Measurements from ENCODE around the gene PNPO. TPM values are rescaled to one million over a fixed set of nuclear protein-coding genes. Genes with fewer than 3 reads are reported as not detected.

PNPO gene
- total RNA-seq, 2 donors from 2014 or later, result 27.8 to 55.4 TPM

DNA sequence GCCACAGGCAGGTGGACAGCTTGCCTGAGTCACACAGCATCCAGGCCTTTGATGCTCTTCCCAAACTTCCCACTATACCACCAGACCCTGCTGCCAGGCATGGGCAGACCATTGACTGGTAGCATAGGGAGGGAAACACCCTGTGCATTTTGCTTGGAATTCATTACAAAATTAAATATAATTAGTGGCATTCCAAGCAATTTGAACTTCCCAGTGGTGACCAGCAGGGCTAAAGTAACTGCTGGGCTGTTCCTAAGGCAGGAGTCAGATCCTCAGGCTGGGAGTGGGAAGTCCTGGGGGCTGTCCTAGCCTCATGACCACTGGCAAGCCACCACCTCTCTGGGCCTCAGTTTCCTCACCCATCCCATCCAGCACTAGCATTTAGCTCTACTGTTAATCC, 12.5 kb downstream of the PNPO start:
- intact Hi-C loops (cut with DNase I), result no loop called here
- peaks cover 69% of the 10 kb centered on the region for H3K4me1 ChIP-seq
- no peak for DNase-seq

DNA sequence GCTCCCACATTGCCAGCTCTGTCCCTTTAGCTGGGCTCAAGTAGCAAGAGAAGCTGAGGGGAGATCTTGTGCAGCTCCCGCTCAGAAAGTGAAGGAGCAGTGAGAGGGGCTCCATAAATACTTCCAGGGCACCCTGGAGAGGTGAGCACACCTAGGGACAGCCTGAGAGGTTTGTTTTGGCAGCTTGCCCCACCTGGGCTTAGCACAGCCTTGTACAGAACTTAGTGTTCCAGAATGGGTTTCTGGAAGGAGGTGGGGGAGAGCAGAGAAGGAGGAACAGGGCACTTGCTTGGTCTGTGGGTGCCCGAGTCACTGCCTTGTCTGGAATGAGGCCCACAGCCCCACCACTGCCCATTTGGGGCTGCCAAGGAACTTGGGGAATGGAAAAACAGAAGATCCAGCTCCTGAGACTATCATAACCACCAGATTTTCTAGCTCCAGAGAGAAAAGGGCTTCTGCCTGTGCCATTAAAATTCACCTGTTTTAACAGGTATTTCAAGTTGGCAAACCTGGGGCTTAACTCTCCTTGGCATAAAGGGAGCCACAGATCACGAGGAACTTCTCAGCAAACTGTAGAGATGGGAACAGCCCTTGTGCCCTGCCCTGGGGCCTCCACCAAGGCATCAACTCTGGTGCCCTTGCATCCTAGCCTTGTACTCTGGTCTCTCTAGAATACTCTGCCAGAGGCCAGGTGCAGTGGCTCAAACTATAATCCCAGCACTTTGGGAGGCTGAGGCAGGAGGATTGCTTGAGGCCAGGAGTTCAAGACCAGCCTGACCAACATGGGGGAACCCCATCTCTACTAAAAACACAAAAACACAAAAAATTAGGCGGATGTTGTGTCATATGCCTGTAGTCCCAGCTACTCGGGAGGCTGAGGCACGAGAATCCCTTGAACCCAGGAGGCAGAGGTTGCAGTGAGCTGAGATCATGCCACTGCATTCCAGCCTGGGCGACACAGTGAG, 14.4 kb downstream of the PNPO start:
- peak overlapping the region; percentile 89 to 99 (median 96) for H3K27ac ChIP-seq
- ATAC-seq, result peak; percentile 70
- intact Hi-C loops (cut with DNase I), result no loop called here
- WGBS, 2 donors, result 18 to 20% methylated on average over 5 to 7 of the region's 7 CpGs
- no peaks in the 10 kb centered on the region for H3K9me3 ChIP-seq
- peaks cover 69% of the 10 kb centered on the region for H3K4me1 ChIP-seq
- peak; percentile 82 to 91 (median 90) for TF ChIP-seq POLR2A (IDR thresholded peaks at IDR 0.05)
- TF ChIP-seq, protein P1, sequence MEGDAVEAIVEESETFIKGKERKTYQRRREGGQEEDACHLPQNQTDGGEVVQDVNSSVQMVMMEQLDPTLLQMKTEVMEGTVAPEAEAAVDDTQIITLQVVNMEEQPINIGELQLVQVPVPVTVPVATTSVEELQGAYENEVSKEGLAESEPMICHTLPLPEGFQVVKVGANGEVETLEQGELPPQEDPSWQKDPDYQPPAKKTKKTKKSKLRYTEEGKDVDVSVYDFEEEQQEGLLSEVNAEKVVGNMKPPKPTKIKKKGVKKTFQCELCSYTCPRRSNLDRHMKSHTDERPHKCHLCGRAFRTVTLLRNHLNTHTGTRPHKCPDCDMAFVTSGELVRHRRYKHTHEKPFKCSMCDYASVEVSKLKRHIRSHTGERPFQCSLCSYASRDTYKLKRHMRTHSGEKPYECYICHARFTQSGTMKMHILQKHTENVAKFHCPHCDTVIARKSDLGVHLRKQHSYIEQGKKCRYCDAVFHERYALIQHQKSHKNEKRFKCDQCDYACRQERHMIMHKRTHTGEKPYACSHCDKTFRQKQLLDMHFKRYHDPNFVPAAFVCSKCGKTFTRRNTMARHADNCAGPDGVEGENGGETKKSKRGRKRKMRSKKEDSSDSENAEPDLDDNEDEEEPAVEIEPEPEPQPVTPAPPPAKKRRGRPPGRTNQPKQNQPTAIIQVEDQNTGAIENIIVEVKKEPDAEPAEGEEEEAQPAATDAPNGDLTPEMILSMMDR (IDR thresholded peaks at IDR 0.05), result no peak
- no peaks in the 10 kb centered on the region for H3K27me3 ChIP-seq
- peak overlapping the region; percentile 69 to 80 for H3K4me3 ChIP-seq
- peak; percentile 94 to 98 (median 96) for DNase-seq
- peaks cover 4 to 8% of the 10 kb centered on the region in 2 donors for H3K36me3 ChIP-seq (replicated peaks in 1 of 2; ENCODE audit: insufficient read depth in 1 of 2, low read depth in 2 of 2)

More for the DNA sequence above, 12.5 kb downstream of the PNPO start:
- Histone ChIP-seq H3K27ac (peak overlapping the region; percentile 89 to 99 (median 96)), H3K9me3 (no peaks in the 10 kb centered on the region), H3K27me3 (no peaks in the 10 kb centered on the region), H3K4me3 (no peak overlapping the region), H3K36me3 (replicated peaks in 1 of 2; ENCODE audit: insufficient read depth in 1 of 2, low read depth in 2 of 2) (peaks cover 4 to 8% of the 10 kb centered on the region in 2 donors)
- TF ChIP-seq POLR2A (IDR thresholded peaks at IDR 0.05), result no peak
- TF ChIP-seq, protein P1 (IDR thresholded peaks at IDR 0.05), result peak in 4 of 7 experiments; percentile 11 to 45 (median 30)
- ATAC-seq, result no peak

DNA sequence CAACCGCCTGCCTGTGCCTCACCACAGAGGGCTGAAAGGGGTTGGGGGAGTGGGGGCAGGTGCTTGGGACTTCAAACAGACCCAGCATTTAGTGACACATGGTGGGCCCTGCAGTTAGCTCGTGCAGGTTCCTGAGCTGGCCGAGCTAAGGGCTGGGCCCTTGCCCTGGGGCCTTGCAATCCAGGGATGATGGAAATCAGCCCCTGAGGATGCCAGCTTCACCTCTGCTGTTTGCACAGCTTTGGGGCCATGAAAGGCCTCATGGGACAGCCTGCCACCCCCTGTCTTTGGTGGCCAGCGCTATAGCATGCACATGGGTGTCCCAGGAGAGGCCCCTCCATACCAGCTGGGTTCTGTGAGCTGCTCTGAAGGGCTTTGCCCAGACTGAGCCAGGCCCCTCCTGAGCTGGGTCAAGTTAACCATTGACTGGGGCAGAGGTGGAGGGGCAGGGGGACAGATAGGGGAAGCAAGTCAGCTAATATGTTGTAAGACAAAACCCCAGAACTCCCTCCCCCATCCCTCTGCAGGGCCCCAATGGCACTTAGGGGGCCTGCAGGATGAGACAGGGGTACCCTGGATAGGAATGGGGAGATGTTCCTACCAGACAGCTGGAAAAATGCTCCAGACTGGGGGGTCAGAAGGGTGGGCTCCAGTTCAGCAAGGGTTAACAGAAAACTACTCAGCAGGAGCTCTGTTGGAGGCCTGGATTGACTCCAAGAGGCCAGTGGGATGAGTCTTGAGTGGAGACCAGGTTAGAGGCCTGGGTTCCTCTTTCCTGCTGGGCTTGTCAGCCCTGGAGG, 15.6 kb downstream of the PNPO start:
- 10 to 19% methylated on average over 2 to 4 of the region's 4 CpGs for whole genome bisulfite sequencing, 2 donors
- Histone ChIP-seq H3K4me1 (peaks cover 67% of the 10 kb centered on the region), H3K27me3 (no peaks in the 10 kb centered on the region), H3K36me3 (replicated peaks in 1 of 2; ENCODE audit: insufficient read depth in 1 of 2, low read depth in 2 of 2) (peaks cover 4% of the 10 kb centered on the region in 2 donors), H3K4me3 (peak overlapping the region; percentile 69 to 80), H3K9me3 (no peaks in the 10 kb centered on the region), H3K27ac (peak overlapping the region; percentile 89 to 99 (median 96))
- intact Hi-C loops (cut with DNase I), result no loop called here
- TF ChIP-seq, protein P1 (IDR thresholded peaks at IDR 0.05), result no peak
- peak in 1 of 3 donors; percentile 17 for TF ChIP-seq POLR2A (IDR thresholded peaks at IDR 0.05)
- peak; percentile 6 for ATAC-seq
- peak; percentile 53 to 75 (median 66) for DNase-seq

DNA sequence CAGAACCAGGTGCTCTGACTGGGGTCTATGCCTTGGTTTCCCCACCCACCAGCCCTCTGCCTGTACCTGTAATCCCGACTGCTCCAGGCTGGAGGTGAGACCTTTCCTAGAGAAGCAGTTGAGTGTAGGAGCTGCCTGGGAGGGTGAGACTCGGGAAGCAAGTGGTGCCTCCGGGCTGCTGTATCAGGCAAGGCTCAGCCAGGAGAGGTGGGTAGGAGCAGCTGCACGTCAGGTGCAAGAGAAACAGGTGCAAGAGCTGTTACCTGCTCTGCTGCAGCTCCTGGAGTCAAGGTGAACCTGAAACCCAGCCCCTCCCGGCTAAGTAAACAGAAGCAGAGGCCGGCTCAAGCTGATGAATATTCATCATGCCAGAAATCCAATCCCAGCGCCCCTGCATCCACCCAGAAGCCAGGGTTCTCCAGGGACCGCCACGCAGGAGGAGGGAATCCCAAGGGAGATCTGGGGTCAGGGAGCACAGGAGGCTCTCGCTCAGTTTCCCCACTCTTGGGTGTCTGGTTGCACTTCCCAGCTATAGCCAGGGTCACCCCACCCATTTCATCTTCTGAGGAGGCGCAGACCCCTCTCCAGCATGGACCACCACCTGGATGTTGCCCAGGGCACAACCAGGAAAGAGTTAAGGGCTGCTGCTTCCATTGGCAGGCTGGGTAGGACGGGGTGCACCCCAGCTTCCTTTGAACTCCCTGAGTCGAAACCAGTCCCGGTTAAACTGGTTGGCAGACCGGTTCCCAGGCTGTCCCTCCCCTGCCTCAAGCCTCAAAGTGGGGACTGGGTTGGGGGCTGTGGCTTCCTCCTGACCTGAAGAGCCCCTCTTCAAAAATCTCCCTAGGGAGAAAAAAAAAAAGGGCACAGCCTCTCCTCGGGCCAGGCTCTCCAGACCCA, 16.5 kb downstream of the PNPO start, which contains the start of gene PRR15L:
TSS of gene PRR15L (minus strand) at position 293 of the 900 bp plus-strand sequence. CDS start 4,649 bp downstream, outside the sequence.
- Histone ChIP-seq H3K4me1 (peaks cover 58% of the 10 kb centered on the region), H3K27me3 (no peaks in the 10 kb centered on the region), H3K4me3 (peak within 1 kb of the TSS; percentile 69 to 80), H3K36me3 (replicated peaks in 1 of 2; ENCODE audit: insufficient read depth in 1 of 2, low read depth in 2 of 2) (peaks cover under 1% of the 10 kb centered on the region in 2 donors), H3K9me3 (no peaks in the 10 kb centered on the region), H3K27ac (peak within 1 kb of the TSS; percentile 89 to 99 (median 96))
- ATAC-seq, result peak; percentile 79
- DNase-seq, result peak; percentile 91 to 97 (median 96)
- peak; percentile 93 to 98 (median 98) for TF ChIP-seq POLR2A (IDR thresholded peaks at IDR 0.05)
- TF ChIP-seq, protein P1 (IDR thresholded peaks at IDR 0.05), result no peak
- intact Hi-C loops (cut with DNase I), result no loop called here
- WGBS, 2 donors, result 15 to 17% methylated on average over 15 to 16 of the region's 16 CpGs

All from body of pancreas (tissue), 4 donors.